Stomach (tissue), 9 donors: Measurements from ENCODE around the gene RBFOX2. TPM values are rescaled to one million over a fixed set of nuclear protein-coding genes. Genes with fewer than 3 reads are reported as not detected.
A peak's percentile ranks its signal among the peaks of the same experiment; 100 is the strongest.

Experiments used
- DNase-seq, 2 donors: peaks; one replicate each; pipeline versions ENCODE4 v3.0.0 to v3.0.0-alpha.2; 2013 to 2019
- H3K27ac ChIP-seq, 5 donors: fragments of 200-600 bp in 4 of 5; sonication (generic) in 4 of 5; one replicate each; pipeline ENCODE4 v1.5.1; 2013 to 2019; ENCODE audit warnings: mild to moderate bottlenecking in 1 of 5, moderate library complexity in 1 of 5
- H3K27me3 ChIP-seq, 3 donors: fragments of 200-600 bp; sonication (generic); one replicate each; pipeline ENCODE4 v1.5.1; 2017 to 2019; ENCODE audit warnings: mixed run types in 1 of 3
- H3K36me3 ChIP-seq, 4 donors: fragments of 200-600 bp; sonication (generic); 1 replicate in 3 of 4; 2 replicates in 1 of 4; pipeline ENCODE4 v1.5.1; 2016 to 2019
- H3K4me1 ChIP-seq, 4 donors: fragments of 200-600 bp; sonication (generic); one replicate each; pipeline ENCODE4 v1.5.1; 2016 to 2019
- H3K4me3 ChIP-seq, 4 donors: fragments of 200-600 bp; sonication (generic) in 3 of 4; one replicate each; pipeline ENCODE4 v1.5.1; 2016 to 2019; ENCODE audit warnings: mild to moderate bottlenecking in 1 of 4
- H3K9me3 ChIP-seq, 4 donors: fragments of 200-600 bp; sonication (generic); one replicate each; pipeline ENCODE4 v1.5.1; 2016 to 2019
- CTCF ChIP-seq, 7 experiments: fragments of 450-650 bp in 4 of 7; fragments of 200-600 bp in 3 of 7; sonication (generic) in 3 of 7; IDR thresholded peaks; one replicate each; pipeline ENCODE4 v1.5.1; 2016 to 2019; ENCODE audit warnings: antibody characterized with exemption in 7 of 7, control low read depth in 2 of 7, mild to moderate bottlenecking in 1 of 7
- EP300 ChIP-seq: sonication (generic); formaldehyde crosslinking; IDR thresholded peaks from one replicate; pipeline ENCODE4 v1.6.1; 2017; ENCODE audit warnings: antibody characterized with exemption
- POLR2A ChIP-seq, 4 donors: fragments of 450-650 bp; IDR thresholded peaks; one replicate each; pipeline ENCODE4 v1.6.1; 2016; ENCODE audit warnings: antibody characterized with exemption in 4 of 4, control low read depth in 2 of 4, mild to moderate bottlenecking in 1 of 4, moderate library complexity in 1 of 4
- POLR2AphosphoS5 ChIP-seq, 3 donors: sonication (generic); formaldehyde crosslinking; IDR thresholded peaks; one replicate each; pipeline ENCODE4 v1.6.1; 2016; ENCODE audit warnings: antibody characterized with exemption in 3 of 3
- WGBS, 5 donors: extraction: QIAGEN DNeasy Blood & Tissue Kit in 3 of 5; methylation state at CpG; one replicate each; pipeline versions ENCODE4 v1.1.5 to v1.1.7; 2013 to 2018; 5-methylcytosine and 5-hydroxymethylcytosine counted together
- intact Hi-C: fragments of 100-400 bp; cut with DNase I; formaldehyde crosslinking; loops from one replicate; pipeline ENCODE4 v1.15.1; 2023; ENCODE audit warnings: low total_unique reads
- polyA plus RNA-seq, 3 donors: library from polyadenylated mRNA; stranded (reverse); fragments of 200-250 nt; gene quantifications; one replicate each; pipeline ENCODE4 v1.2.3, GENCODE V29; 2013
- total RNA-seq, 5 donors: library from RNA; depleted of rRNA; stranded (reverse); fragments of >200 nt; gene quantifications; one replicate each; pipeline versions ENCODE4 v1.1.0 to v1.2.3, GENCODE V29; 2014 to 2016
- donor health status: healthy with polysubstance abuse.
- donor health status: Bipolar disorder and iron deficiency.
- donor health status: healthy.

Gene RBFOX2
- total and polyA plus RNA-seq, 8 donors, result 14.9 to 176 (median 46.7) TPM

DNA sequence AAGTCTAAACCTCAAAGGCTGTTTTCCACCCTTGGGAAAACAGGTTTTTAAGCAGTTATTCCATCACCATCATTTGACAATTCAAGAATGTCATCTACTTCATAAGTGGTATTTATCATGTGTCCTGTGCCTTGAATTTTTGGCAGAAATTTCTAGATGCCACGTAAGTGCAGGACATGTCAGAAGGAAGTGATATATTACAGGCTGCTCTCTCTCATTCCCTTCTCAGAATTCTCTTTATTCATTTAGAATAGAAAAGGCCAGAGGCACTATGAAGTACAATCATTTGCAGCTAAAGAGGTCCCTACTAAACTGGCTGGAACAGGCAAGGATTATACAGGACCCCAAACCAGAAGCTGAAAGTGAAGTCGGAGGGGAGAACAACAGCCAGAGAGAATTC, 11.9 kb downstream of the RBFOX2 start:
- DNase-seq, result no peak
- peak overlapping the region in 3 of 5 donors; percentile 33 to 60 (median 46) for H3K27ac ChIP-seq
- WGBS, 5 donors, result 43 to 69% (median 58%) methylated on average over 2 of the region's 2 CpGs

GRCh38 chr22:36015811-36016529, 12.7 kb downstream of the RBFOX2 start:
- TF ChIP-seq EP300, result no peak
- no peak for TF ChIP-seq POLR2A (IDR thresholded peaks at IDR 0.05)
- no peak for TF ChIP-seq POLR2AphosphoS5 (IDR thresholded peaks at IDR 0.05)
- no peak for TF ChIP-seq CTCF (IDR thresholded peaks at IDR 0.05)
- intact Hi-C loops, result no loop called here
- H3K4me1 ChIP-seq, result peaks cover 25 to 87% (median 52%) of the 10 kb centered on the region in 4 donors

More for the DNA sequence above, 11.9 kb downstream of the RBFOX2 start:
- no peak overlapping the region for H3K4me3 ChIP-seq
- H3K27me3 ChIP-seq, result no peaks in the 10 kb centered on the region
- H3K36me3 ChIP-seq, result no peaks in the 10 kb centered on the region
- H3K4me1 ChIP-seq, result peaks cover 29 to 86% (median 53%) of the 10 kb centered on the region in 4 donors
- no peaks in the 10 kb centered on the region for H3K9me3 ChIP-seq
- no peak for TF ChIP-seq CTCF (IDR thresholded peaks at IDR 0.05)
- no peak for TF ChIP-seq EP300
- TF ChIP-seq POLR2A (IDR thresholded peaks at IDR 0.05), result no peak
- TF ChIP-seq POLR2AphosphoS5 (IDR thresholded peaks at IDR 0.05), result no peak
- intact Hi-C loops, result no loop called here

DNA sequence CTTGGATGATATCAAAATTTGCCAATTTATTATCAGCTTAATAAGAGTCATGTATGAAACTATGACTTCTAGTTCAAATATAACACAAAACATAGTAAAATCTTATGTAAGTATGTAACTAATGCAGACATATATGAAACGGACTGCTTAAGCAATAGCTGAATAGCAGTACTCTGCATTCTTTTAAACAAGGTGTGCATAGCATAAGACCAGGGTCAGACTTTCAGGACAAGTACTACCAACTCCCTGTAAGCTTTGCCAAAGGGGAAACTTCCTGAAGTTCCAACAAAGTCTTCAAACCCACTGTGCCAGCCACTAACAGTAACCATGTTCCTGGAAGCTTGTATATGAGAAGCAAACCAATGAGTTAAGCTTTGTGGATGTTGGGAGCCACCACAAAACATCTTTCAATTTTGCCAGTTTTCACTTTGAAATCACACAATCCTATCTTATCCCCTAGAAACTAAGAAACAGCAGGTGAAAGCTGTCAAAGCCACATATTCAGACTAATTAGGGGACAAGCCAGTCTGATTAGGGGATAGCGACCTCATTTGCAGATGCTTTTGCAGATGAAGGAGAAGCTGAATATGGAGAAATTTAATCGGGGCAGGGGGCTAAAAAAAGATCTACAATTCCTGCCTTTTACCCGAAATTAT, 13.3 kb downstream of the RBFOX2 start:
- peak overlapping the region in 3 of 5 donors; percentile 33 to 60 (median 46) for H3K27ac ChIP-seq
- intact Hi-C loops, result no loop called here
- no peak overlapping the region for H3K4me3 ChIP-seq
- peaks cover 26 to 94% (median 58%) of the 10 kb centered on the region in 4 donors for H3K4me1 ChIP-seq
- 57 to 70% (median 63%) methylated on average over 4 of the region's 4 CpGs for WGBS, 5 donors
- H3K36me3 ChIP-seq, result no peaks in the 10 kb centered on the region
- DNase-seq, result no peak
- no peaks in the 10 kb centered on the region for H3K27me3 ChIP-seq
- no peaks in the 10 kb centered on the region for H3K9me3 ChIP-seq
- TF ChIP-seq POLR2AphosphoS5 (IDR thresholded peaks at IDR 0.05) (no peak), CTCF (IDR thresholded peaks at IDR 0.05) (no peak), POLR2A (IDR thresholded peaks at IDR 0.05) (no peak)

More at GRCh38 chr22:36015811-36016529, 12.7 kb downstream of the RBFOX2 start:
- no peak overlapping the region for H3K4me3 ChIP-seq
- DNase-seq, result no peak
- no peaks in the 10 kb centered on the region for H3K9me3 ChIP-seq
- WGBS, 5 donors, result 28 to 45% (median 35%) methylated on average over 2 of the region's 2 CpGs
- peak overlapping the region in 3 of 5 donors; percentile 33 to 60 (median 46) for H3K27ac ChIP-seq
- H3K27me3 ChIP-seq, result no peaks in the 10 kb centered on the region
- no peaks in the 10 kb centered on the region for H3K36me3 ChIP-seq

DNA sequence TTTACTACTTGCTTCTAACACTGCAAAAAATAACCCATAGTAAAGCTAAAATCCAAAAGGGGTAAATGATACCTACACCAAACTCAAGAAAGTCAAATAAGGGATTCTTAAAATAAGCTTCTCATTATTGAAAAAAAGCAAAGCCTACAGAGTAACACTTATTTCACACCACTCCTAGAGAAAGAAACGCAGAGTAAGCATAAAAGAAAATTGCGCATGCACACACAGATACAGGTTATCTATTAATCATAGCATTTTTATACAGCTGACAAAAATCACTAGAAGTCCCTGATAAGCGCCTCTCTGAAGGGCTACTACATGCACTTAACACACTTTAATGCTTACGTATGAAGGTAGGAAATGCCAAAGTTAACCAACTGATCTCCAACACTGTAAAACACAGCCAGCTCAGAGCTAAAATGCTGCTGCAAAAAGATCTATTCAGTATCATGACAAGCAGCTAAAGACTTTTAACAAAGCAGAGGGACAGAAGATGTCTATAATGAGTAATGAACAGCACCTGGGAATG, 14.0 kb downstream of the RBFOX2 start:
- no peak overlapping the region for H3K4me3 ChIP-seq
- H3K9me3 ChIP-seq, result no peaks in the 10 kb centered on the region
- peaks cover 33 to 98% (median 64%) of the 10 kb centered on the region in 4 donors for H3K4me1 ChIP-seq
- peak overlapping the region in 1 of 5 donors; percentile 46 for H3K27ac ChIP-seq
- no peaks in the 10 kb centered on the region for H3K36me3 ChIP-seq
- TF ChIP-seq CTCF (IDR thresholded peaks at IDR 0.05), result no peak
- no peak for TF ChIP-seq EP300
- no peak for TF ChIP-seq POLR2A (IDR thresholded peaks at IDR 0.05)
- TF ChIP-seq POLR2AphosphoS5 (IDR thresholded peaks at IDR 0.05), result no peak
- peak in 1 of 2 donors; percentile 26 for DNase-seq
- WGBS, 5 donors, result 32 to 55% (median 41%) methylated on average over 4 of the region's 4 CpGs
- no peaks in the 10 kb centered on the region for H3K27me3 ChIP-seq
- intact Hi-C loops, result no loop called here
